ENCODE measurements around the gene HAUS2.

DNA sequence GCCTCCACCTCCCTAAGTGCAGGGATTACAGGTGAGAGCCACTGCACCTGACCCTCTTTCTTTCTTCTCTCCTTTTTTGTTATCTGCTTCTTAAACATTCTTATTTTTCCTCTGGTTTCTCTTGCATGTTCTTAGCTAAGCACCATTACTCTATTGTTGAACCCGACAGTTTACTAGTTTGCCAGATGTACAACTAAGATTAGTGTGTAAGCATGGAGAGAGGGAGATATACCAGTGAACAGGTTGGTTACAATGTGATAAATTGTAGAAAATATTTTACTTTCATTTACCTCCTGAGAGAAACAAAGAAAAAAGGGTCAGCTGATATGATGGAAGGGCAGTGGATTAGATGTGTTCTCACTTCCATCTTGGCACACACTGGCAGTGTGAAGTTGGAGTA is 4.9 kb downstream of the HAUS2 start:
- TF ChIP-seq MEF2A (IDR thresholded peaks at IDR 0.05; ENCODE audit: insufficient read depth, low read depth, low read length) (no peak), E2F4 (IDR thresholded peaks at IDR 0.05; ENCODE audit: low read depth, low read length) (no peak)
- TF ChIP-seq, protein P1, sequence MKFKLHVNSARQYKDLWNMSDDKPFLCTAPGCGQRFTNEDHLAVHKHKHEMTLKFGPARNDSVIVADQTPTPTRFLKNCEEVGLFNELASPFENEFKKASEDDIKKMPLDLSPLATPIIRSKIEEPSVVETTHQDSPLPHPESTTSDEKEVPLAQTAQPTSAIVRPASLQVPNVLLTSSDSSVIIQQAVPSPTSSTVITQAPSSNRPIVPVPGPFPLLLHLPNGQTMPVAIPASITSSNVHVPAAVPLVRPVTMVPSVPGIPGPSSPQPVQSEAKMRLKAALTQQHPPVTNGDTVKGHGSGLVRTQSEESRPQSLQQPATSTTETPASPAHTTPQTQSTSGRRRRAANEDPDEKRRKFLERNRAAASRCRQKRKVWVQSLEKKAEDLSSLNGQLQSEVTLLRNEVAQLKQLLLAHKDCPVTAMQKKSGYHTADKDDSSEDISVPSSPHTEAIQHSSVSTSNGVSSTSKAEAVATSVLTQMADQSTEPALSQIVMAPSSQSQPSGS (IDR thresholded peaks at IDR 0.05; ENCODE audit: low read length), result no peak
